ENCODE results near the gene RAB40B. TPM values are rescaled to one million over a fixed set of nuclear protein-coding genes. Genes with fewer than 3 reads are reported as not detected.
A peak's percentile ranks its signal among the peaks of the same experiment; 100 is the strongest.

The RAB40B gene
- total and polyA plus RNA-seq, 2 of the 13 experiments (the other 11 are each of a cell fraction or from before 2014, with no cell fraction given), result 6.2 to 6.5 TPM

GRCh38 chr17:82734987-82735866 is 36.7 kb upstream of the RAB40B start, which contains the start of gene FN3K (continued):
- TF ChIP-seq KAT7 (CRISPR knock-in tag; IDR thresholded peaks at IDR 0.05; ENCODE audit: borderline replicate concordance), result 0 out of 2 replicates have a peak, but pooled peaks have one; percentile 19
- TF ChIP-seq GABPB1 (CRISPR knock-in tag; IDR thresholded peaks at IDR 0.05), result peak; percentile 64; the same call in 1 of the 2 replicates
- TF ChIP-seq ZNF143 (CRISPR knock-in tag; IDR thresholded peaks at IDR 0.05), result 0 out of 2 replicates have a peak, but pooled peaks have one; percentile 12
- TF ChIP-seq NCOA5 (CRISPR knock-in tag; IDR thresholded peaks at IDR 0.05), result no peak
- TF ChIP-seq PREB (CRISPR knock-in tag; IDR thresholded peaks at IDR 0.05), result no peak
- TF ChIP-seq ZC3H4 (CRISPR knock-in tag; IDR thresholded peaks at IDR 0.05; ENCODE audit: borderline replicate concordance), result no peak
- TF ChIP-seq HINFP (CRISPR knock-in tag; IDR thresholded peaks at IDR 0.05; ENCODE audit: low read depth), result no peak
- TF ChIP-seq WIZ (CRISPR knock-in tag; IDR thresholded peaks at IDR 0.05), result no peak
- no peak for TF ChIP-seq ZBTB8A (CRISPR knock-in tag; IDR thresholded peaks at IDR 0.05; ENCODE audit: borderline replicate concordance, low read depth)
- TF ChIP-seq ZNF362 (CRISPR knock-in tag; IDR thresholded peaks at IDR 0.05; ENCODE audit: borderline replicate concordance), result no peak
- TF ChIP-seq ZNF468 (CRISPR knock-in tag; IDR thresholded peaks at IDR 0.05), result no peak
- TF ChIP-seq ZSCAN5A (CRISPR knock-in tag; IDR thresholded peaks at IDR 0.05; ENCODE audit: borderline replicate concordance), result no peak
- TF ChIP-seq TFAP4 (IDR thresholded peaks at IDR 0.05; ENCODE audit: borderline replicate concordance, low read depth), result no peak
- no peak for TF ChIP-seq ADNP (CRISPR knock-in tag; IDR thresholded peaks at IDR 0.05)
- 0 out of 2 replicates have a peak, but pooled peaks have one; percentile 30 for TF ChIP-seq ZBTB43 (CRISPR knock-in tag; conservative IDR thresholded peaks at IDR 0.05)
- no peak; the same call in 1 of the 2 replicates for TF ChIP-seq KDM5B (CRISPR knock-in tag; IDR thresholded peaks at IDR 0.05; ENCODE audit: borderline replicate concordance)
- TF ChIP-seq YEATS4 (CRISPR knock-in tag; IDR thresholded peaks at IDR 0.05; ENCODE audit: borderline replicate concordance), result peak; percentile 71
- TF ChIP-seq EEA1 (CRISPR knock-in tag; IDR thresholded peaks at IDR 0.05; ENCODE audit: borderline replicate concordance), result peak; percentile 57; the same call in 1 of the 2 replicates
- no peak for TF ChIP-seq DPF2 (CRISPR knock-in tag; IDR thresholded peaks at IDR 0.05; ENCODE audit: borderline replicate concordance, low read depth)
- TF ChIP-seq ZNF766 (CRISPR knock-in tag; IDR thresholded peaks at IDR 0.05; ENCODE audit: borderline replicate concordance), result peak; percentile 73; the same call in 1 of the 2 replicates
- no peak for TF ChIP-seq ZBTB3 (CRISPR knock-in tag; IDR thresholded peaks at IDR 0.05; ENCODE audit: borderline replicate concordance, low read depth)
